Measurements from ENCODE around the gene NRTN. TPM values are rescaled to one million over a fixed set of nuclear protein-coding genes. Genes with fewer than 3 reads are reported as not detected.

Gene NRTN
- total RNA-seq, 6 donors from 2014 or later = 0.77 to 13.3 (median 4.5) TPM

GRCh38 chr19:5877427-5877826 lies 72.6 kb downstream of the NRTN start:
- peaks cover 7 to 11% (median 10%) of the 10 kb centered on the region in 4 donors for H3K4me1 ChIP-seq
- no peaks in the 10 kb centered on the region for H3K9me3 ChIP-seq
- no peak for TF ChIP-seq POLR2AphosphoS5 (IDR thresholded peaks at IDR 0.05)
- TF ChIP-seq EP300 (IDR thresholded peaks at IDR 0.05) = no peak
- ATAC-seq (ENCODE audit: low FRiP score in 2 of 2) (no peak), DNase-seq (no peak)
- H3K36me3 ChIP-seq = no peaks in the 10 kb centered on the region
- H3K27ac ChIP-seq = no peak overlapping the region
- H3K4me3 ChIP-seq = no peak overlapping the region
- H3K27me3 ChIP-seq = peaks cover 0 to 6% (median 2%) of the 10 kb centered on the region in 4 donors
- 75 to 87% methylated on average over 6 to 8 of the region's 8 CpGs for WGBS, 2 donors

DNA sequence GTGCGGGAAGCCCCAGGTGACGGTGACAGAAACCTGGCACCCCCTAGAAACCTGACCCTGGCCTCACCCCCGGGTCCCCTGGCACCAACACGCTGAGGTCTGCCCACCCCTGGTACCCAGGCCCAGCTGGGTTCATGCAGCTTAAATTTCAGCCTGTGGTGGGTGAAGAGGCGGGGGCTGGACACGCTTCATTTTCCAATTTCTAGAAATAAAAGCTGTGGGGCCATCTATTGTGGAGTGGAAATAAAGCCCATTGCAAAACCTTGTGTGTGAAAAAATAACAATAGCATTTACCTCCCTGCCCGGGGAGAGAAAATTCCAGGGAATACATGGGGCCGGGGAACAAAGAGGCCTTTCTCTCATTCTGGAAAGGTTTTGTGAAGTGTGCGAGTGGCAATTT lies 73.0 kb downstream of the NRTN start:
- DNase-seq (no peak), ATAC-seq (ENCODE audit: low FRiP score in 2 of 2) (no peak)
- no peaks in the 10 kb centered on the region for H3K9me3 ChIP-seq
- H3K4me3 ChIP-seq = no peak overlapping the region
- TF ChIP-seq, protein P1, sequence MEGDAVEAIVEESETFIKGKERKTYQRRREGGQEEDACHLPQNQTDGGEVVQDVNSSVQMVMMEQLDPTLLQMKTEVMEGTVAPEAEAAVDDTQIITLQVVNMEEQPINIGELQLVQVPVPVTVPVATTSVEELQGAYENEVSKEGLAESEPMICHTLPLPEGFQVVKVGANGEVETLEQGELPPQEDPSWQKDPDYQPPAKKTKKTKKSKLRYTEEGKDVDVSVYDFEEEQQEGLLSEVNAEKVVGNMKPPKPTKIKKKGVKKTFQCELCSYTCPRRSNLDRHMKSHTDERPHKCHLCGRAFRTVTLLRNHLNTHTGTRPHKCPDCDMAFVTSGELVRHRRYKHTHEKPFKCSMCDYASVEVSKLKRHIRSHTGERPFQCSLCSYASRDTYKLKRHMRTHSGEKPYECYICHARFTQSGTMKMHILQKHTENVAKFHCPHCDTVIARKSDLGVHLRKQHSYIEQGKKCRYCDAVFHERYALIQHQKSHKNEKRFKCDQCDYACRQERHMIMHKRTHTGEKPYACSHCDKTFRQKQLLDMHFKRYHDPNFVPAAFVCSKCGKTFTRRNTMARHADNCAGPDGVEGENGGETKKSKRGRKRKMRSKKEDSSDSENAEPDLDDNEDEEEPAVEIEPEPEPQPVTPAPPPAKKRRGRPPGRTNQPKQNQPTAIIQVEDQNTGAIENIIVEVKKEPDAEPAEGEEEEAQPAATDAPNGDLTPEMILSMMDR (IDR thresholded peaks at IDR 0.05) = no peak
- TF ChIP-seq POLR2AphosphoS5 (IDR thresholded peaks at IDR 0.05) (no peak), POLR2A (IDR thresholded peaks at IDR 0.05) (no peak), EP300 (IDR thresholded peaks at IDR 0.05) (no peak)
- H3K27ac ChIP-seq = no peak overlapping the region
- peaks cover 7 to 11% (median 10%) of the 10 kb centered on the region in 4 donors for H3K4me1 ChIP-seq
- WGBS, 2 donors = 83 to 87% methylated on average over 6 to 9 of the region's 9 CpGs
- H3K36me3 ChIP-seq = no peaks in the 10 kb centered on the region
- H3K27me3 ChIP-seq = peaks cover 0 to 6% (median 2%) of the 10 kb centered on the region in 4 donors

Other genes with a start within 250 kb of the NRTN start
- 10 to 100 TPM in 1 of 6 donors, 1 to 10 TPM in 5; 3.1 to 12.8 (median 4.3) TPM for gene TINCR, start 237.1 kb upstream of the NRTN start, total RNA-seq
- 100 to 1,000 TPM in 2 of 6 donors, 10 to 100 TPM in 4; 41.8 to 273 (median 94.5) TPM for gene SAFB2, start 182.3 kb upstream of the NRTN start, total RNA-seq
- 100 to 1,000 TPM in 3 of 6 donors, 10 to 100 TPM in 3; 66.4 to 524 (median 113) TPM for gene SAFB, start 182.0 kb upstream of the NRTN start, total RNA-seq
- gene MICOS13, start 124.6 kb upstream of the NRTN start, total RNA-seq = 10 to 100 TPM; 19.1 to 63.2 (median 34.2) TPM
- gene HSD11B1L, start 124.0 kb upstream of the NRTN start, total RNA-seq = 10 to 100 TPM in 4 of 6 donors, 1 to 10 TPM in 2; 4.5 to 26.5 (median 16.7) TPM
- 100 to 1,000 TPM; 290 to 626 (median 442) TPM for gene RPL36, start 114.8 kb upstream of the NRTN start, total RNA-seq
- 100 to 1,000 TPM in 2 of 6 donors, 10 to 100 TPM in 4; 79.7 to 141 (median 89.4) TPM for gene LONP1, start 84.9 kb upstream of the NRTN start, total RNA-seq
- 1 to 10 TPM in 3 of 6 donors, not detected in 3; 1.1 to 5.9 (median 1.7) TPM for gene CATSPERD, start 84.4 kb upstream of the NRTN start, total RNA-seq
- 1 to 10 TPM; 1.8 to 4.4 (median 3.4) TPM for gene PRR22, start 20.3 kb upstream of the NRTN start, total RNA-seq
- 10 to 100 TPM; 31.4 to 88.0 (median 43.1) TPM for gene DUS3L, start 13.9 kb upstream of the NRTN start, total RNA-seq
- 1 to 10 TPM in 2 of 6 donors, under 1 TPM in 4; 0.30 to 3.6 (median 0.82) TPM for gene FUT6, start 34.6 kb downstream of the NRTN start, total RNA-seq
- 10 to 100 TPM in 4 of 6 donors, 1 to 10 TPM in 2; 4.2 to 19.5 (median 12.7) TPM for gene FUT3, start 46.4 kb downstream of the NRTN start, total RNA-seq
- not detected for gene FUT5, start 65.5 kb downstream of the NRTN start, total RNA-seq
- 100 to 1,000 TPM in 4 of 6 donors, 10 to 100 TPM in 2; 87.3 to 238 (median 157) TPM for gene NDUFA11, start 98.7 kb downstream of the NRTN start, total RNA-seq
- gene VMAC, start 99.8 kb downstream of the NRTN start, total RNA-seq = 10 to 100 TPM in 3 of 6 donors, 1 to 10 TPM in 3; 4.1 to 38.8 (median 9.3) TPM
- 100 to 1,000 TPM in 4 of 6 donors, 10 to 100 TPM in 2; 20.6 to 414 (median 115) TPM for gene CAPS, start 109.2 kb downstream of the NRTN start, total RNA-seq
- 100 to 1,000 TPM in 1 of 6 donors, 10 to 100 TPM in 5; 64.4 to 116 (median 68.5) TPM for gene RANBP3, start 173.1 kb downstream of the NRTN start, total RNA-seq